HG03159 (cell line): ENCODE data around the gene APLP2.

Source experiments
- ATAC-seq: cut with Tn5 transposase; IDR thresholded peaks from one replicate; pipeline ENCODE4 v1.9.1; 2021; ENCODE audit warnings: mild to moderate bottlenecking, moderate library complexity; ENCODE audit not compliant: unreplicated experiment

Gene APLP2

DNA sequence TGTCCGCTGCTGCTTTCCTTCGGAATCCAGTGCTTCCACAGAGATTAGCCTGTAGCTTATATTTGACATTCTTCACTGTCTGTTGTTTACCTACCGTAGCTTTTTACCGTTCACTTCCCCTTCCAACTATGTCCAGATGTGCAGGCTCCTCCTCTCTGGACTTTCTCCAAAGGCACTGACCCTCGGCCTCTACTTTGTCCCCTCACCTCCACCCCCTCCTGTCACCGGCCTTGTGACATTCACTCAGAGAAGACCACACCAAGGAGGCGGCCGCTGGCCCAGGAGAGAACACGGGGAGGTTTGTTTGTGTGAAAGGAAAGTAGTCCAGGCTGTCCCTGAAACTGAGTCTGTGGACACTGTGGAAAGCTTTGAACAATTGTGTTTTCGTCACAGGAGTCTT is 74.4 kb downstream of the APLP2 start:
- no peak for ATAC-seq

DNA sequence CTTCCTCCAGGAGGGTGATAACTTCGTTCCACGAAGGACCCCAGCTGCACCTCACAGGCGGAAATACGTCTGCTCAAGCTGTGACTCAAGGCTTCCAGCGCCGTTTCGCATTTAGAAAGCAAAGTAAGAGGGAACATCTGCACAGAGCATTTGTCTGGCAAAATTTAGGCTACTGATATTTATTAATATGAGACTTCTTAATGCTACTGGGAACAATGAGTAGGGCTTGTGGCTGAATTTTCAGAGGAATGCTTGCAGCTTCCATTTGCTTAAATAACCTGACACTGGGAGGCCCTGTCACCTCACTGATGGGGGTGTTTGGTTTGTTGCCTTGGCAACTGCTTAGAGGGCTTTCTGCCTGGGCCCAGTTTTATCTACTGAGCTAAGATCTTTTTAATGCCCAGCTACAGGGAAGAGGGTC is 75.2 kb downstream of the APLP2 start:
- no peak for ATAC-seq

DNA sequence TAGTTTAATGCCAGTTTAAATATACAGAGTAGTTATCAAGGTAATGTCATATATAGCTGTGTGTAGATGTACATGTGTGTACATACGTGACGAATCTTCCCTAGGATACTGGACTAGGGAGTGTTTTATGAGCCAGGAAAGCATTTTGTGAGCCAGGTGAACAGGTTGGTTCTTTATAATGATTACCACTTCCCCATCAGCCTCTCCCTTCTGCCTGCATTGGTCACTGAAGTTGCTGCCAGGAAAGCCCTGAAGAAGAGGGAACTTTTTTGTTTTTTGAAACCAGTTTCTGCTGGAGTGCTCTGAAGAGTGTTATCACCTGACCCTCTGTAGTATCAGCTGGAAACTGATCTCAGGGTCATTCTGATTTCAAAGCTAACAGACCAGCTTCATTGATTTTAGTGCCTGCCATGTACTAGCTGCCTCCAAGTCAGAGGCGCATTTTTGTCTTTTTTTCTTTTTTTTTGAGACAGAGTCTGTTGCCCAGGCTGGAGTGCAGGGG is 75.7 kb downstream of the APLP2 start:
- ATAC-seq = no peak

DNA sequence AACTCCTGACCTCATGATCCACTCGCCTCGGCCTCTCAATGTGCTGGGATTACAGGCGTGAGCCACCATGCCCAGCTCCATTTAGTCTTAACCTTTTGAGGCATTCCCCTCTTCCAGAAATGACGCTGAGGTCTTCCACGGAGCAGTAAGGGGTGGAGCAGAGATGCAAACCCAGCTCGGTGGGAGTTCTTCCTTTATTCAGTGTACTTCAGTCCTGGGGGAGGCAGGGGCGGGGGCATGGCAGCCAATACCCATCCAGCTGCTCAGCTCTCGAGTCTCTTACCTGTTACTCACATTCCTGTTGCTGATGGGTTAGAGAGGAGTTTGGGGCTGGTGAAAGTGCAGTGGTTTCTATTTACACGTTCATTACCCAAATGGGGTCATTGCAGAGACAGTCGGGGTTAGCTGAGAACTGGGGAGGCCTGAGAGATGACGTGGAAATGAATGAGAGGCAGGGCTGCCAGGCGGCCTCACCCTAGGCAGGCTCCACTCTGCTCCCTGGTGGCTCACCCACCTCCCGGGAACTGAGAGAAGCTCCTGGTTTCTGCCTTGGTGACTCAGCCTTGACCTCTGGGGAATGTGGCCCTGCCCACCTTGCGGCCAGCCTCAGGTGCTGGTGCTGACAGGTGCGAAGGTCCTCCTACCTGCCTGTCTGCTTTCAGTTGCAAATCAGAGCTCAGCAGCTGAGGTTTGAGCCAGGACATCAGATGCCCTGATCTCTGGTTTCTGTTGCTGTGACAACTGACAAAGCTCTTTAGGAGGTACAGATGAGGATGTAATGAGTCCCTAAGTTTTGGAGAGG is 76.5 kb downstream of the APLP2 start:
- ATAC-seq = peak; percentile 26

DNA sequence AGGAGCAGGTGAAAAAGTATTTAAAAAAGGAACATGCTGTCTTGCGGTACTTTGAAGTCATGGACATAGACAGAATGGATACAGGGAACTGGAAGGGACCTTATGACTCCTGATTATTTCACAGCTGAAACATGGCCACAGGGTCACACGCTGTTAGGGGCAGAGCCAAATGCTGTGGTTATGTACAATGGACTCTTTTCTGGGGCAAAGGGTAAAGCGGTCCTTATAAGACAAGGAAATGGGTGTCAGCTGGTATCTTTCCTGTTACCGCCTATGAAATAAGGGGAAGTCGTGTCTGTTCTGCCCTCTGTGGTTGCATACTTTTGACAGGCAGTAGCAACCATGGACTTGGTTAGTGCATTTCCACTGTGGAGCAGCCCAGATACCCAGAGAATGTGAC is 77.1 kb downstream of the APLP2 start:
- ATAC-seq = peak; percentile 53

DNA sequence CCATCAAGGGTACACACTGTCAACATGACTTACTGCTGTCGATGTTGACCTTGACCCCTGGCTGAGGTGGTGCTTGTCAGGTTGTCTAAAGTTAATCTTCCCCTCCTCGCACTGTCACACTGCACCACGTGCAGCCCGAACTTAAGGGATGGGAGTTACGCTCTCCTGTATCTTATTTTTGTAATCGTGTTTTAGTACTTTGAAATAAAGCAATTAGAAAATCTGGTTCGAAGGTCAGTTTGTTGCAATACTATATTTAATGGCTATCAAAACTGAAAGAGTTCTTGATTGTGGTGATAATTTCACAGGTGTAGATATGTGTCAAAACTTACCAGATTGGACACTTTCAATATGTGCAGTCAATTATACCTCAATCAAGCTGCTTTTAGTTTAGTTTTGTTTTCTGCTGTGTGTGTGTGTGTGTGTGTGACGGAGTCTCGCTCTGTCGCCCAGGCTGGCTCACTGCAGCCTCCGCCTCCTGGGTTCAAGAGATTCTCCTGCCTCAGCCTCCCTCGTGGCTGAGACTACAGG is 79.2 kb downstream of the APLP2 start:
- no peak for ATAC-seq

DNA sequence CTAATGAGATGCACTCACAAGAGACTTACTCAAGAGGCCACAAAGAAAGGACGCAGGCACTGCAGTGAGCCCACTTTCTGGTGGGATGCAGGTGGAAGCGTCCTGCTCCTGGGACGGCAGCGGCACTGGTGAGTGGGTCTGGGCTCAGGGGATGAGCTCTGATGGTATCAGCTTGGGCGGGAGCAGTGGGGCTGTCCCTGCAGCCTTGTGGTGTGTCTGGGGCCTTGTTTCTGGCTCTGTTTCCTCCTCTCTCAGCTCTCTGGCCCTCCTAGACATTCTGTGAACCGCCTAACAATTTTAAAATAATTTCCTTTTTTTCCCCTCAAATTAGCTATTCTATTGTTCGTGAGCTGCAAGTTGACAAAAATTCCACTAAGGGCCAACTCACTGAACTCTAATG is 81.1 kb downstream of the APLP2 start:
- peak; percentile 44 for ATAC-seq

DNA sequence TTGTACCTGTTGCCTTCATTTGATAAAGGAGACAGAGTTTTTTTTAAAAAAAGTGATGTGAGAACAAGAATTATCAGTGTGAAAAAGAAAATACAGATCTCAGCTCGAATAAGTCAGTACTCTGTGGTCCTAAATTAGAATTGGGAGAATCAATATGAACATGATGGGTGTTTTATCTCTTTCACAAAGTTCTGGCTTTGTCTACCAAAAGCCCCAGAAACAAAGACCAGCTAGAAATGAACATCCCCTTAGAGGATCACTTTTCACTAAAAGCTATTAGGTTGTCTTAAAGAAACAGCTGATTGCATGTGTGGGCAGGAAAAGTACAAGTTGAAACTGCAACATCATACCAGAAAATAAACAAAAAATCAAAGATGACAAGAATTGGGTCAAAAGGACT is 81.5 kb downstream of the APLP2 start:
- no peak for ATAC-seq

DNA sequence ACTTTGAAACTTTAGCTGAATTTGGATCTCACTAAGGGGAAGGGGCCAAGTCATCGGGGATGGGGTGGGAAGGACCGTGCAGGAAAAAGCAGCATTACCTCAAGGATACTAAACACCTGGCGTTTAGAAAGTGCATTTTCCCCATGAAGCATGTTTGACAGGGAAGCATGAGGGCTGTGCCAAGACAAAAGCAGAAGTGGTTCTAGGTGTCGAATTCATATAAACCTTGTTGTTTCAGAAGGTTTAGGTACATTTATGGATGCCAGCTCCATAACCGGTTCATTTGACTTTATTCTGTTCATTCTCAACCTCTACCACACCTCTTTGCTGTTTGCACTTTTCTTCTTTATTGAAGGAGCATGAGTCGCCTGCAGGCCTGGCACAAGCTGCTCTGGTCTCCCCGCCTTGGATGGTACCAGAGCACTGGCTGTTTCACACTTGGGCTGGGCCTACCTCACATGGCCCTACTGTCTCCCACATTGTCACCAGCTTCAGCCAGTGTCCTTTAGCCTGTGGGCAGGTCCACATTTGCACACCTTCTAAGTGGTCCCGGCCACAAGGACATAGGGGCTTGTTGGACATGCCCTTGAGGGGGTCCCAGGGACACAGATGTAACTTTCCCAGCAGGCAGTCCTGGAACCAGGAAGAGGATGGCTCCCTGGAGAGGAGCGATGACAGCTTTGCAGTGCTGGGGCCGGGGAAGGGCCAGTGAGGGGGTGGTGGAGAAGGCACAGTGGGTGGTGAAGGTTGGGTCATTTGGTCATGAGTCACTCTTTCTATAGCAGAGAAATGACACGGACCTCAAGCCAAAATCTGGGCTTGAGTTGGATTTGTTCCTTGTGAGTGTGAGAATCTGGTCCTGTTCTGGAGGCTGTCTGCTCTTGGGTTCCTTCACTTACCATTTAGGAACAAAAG is 86.7 kb downstream of the APLP2 start:
- ATAC-seq = no peak

DNA sequence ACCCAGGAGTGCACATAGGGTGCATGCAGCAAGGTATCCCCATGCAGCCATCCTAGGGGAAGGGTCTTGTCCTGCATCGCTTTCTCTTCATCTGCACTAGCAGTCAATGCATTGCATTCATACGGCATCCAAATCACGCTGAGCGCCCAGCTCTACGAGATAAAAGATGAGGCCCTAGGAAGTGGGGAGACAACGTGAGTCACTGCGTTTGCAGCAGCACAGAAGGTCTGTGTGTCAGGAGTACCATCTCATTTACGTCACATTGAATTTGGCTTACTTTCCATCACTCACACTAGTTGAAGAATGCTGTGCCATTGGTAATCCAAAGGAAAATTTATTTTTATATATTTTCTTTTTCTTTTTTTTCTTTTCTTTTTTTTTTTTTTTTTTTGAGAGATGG is 87.4 kb downstream of the APLP2 start:
- ATAC-seq = no peak

DNA sequence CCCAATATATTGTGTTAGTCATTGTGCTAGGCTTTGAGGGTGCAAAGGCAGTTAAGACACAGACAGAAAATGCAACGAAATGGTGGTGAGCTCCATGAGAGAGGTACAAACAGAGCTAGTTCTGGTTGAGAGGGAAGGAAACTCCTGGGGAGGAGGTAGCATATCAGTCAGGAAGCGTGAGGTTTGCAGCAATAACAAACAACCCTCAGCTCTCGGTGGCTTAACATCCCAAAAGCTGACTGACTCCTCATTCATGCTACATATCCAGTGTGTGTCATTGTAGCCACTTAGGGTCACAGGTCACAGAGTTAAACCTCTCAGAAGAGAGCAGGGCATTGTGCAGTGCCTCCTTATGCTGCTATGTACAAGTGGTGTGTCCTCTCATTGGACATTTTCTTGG is 88.1 kb downstream of the APLP2 start:
- no peak for ATAC-seq

DNA sequence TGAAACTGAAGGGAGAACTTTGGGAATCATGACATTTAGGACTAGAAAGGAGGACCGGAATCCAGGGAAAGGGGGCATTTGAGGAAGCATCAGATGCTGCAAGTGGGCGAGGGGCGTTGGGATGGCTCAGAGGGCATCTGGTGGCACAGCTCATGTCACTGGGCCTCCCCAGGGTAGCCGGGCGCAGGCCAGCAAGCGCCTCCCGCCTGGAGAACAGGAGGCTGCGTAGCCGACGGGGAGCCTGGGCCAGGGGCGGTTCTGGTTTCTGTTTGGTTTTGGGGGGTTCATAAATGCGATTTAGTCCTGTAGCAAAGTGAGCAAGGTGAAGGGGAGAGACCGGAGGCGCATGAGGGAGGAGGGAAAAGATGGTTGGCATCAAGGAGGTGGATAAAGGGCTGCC is 89.4 kb downstream of the APLP2 start:
- no peak for ATAC-seq

DNA sequence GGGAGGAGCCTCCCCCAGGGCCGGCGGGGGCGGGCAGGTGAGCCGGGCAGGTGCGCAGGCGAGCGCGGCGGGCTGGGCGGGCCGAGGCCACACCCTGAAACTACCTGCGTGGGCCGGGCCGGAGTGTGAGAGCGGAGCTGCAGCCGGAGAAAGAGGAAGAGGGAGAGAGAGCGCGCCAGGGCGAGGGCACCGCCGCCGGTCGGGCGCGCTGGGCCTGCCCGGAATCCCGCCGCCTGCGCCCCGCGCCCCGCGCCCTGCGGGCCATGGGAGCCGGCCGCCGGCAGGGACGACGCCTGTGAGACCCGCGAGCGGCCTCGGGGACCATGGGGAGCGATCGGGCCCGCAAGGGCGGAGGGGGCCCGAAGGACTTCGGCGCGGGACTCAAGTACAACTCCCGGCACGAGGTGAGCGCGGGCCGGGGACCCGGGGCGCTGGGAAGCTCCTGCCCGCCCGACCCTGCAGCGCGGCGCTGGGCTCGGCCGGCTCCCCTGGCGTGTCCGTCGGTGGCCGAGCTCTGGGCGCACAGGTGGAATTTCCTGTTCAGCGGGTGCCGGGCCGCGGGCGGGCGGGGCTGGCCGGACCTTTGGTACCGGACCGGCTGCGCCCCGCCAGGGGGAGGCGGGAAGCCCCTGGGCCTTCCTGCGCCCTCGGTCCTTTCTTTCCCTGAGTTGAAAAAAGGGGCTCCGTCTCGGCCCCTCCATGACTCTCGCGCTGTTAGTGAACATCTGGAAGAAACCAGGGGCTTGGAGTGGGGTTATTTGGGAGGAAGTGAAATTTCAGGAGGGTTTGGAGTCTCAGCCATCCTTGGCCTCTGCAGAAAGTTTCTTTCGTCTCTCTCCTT is 90.2 kb downstream of the APLP2 start, which contains the start of gene ST14:
Gene ST14, plus strand, starts transcription at position 126 of the 841 bp plus-strand sequence. Its CDS starts 198 bp downstream, at position 324.
- no peak for ATAC-seq

DNA sequence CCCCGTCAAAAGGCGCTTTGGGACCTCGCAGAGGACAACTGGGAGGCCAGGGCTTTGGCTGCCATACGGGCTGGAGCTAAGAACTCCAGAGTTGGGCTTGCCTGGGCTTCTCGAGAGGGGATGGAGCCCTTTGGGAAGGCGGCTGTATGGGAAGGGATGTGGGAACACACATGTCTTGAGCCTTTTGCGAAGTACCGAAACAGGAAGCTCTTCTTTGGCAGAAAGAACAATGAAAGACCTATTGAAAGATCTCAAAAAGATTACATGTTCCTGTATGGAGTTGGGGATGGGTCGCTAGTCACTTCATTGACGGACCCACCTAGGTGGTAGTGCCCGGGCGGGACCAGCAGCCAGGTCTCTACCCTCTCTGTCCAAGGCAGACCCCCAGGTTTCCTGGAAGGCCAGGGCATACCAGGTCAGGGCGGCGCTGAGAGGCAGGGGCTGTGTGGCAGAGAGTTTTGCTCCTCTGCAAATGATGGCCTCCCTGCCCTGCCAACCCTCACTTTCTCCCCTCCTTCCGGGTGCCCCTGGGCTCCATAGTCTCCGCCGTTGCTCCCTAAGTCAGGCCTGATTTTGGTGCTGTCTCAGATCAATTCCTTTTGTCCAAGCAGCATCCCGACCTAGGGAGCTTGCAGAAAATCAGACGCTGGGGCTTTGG is 90.9 kb downstream of the APLP2 start:
- ATAC-seq = no peak

DNA sequence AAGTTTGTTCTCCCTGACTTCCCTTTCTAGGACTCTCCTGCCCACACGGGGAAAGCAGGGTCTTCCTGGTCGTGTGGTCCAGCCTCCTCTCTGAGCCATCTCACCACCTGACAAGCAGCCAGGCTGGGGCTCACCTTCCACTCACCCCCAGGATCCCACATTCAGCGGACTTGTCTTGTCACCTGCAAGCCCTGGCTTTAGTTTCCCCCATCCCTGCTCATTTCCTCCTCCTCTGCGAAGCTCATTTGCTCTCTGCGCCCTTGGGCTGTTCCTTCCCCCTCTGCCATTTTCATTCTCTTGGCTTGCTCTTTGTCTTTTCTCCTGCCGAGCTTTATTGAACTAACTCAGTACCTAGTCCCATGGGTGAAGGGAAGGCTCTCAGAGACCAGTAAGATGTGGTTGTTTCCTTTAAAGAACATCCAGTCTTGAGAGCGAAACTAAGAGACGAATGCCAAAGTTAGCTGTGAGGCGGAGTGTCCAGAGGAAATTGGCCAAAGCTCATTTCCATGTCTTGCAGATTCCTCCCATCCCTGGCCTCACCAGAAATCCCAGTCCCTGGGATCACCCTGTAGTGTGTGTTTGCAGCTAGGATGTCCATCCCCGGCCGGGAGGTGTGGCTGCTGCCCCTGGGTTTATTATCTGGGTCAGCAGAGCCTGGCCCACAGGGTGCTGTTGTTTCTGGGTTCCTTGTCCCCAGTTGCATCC is 91.9 kb downstream of the APLP2 start:
- ATAC-seq = no peak

DNA sequence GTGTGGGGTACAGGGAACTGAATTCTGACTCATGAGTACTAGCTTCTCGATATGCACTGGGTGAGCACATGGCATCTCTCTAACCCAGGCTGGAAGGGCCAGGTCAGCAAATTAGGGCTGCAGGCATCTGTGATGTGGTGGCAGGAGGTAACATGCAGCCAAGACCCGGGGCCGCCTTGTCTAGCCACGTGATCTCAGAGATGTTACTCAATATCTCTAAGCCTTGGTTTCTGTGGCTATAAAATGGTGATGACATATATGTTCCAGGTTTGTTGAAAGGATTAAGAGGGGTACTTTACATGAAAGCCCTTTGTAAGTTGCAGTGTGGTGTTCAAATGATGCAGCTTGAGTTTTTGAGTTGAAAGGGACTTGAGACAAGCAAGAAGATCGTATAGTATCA is 93.0 kb downstream of the APLP2 start:
- ATAC-seq = no peak

DNA sequence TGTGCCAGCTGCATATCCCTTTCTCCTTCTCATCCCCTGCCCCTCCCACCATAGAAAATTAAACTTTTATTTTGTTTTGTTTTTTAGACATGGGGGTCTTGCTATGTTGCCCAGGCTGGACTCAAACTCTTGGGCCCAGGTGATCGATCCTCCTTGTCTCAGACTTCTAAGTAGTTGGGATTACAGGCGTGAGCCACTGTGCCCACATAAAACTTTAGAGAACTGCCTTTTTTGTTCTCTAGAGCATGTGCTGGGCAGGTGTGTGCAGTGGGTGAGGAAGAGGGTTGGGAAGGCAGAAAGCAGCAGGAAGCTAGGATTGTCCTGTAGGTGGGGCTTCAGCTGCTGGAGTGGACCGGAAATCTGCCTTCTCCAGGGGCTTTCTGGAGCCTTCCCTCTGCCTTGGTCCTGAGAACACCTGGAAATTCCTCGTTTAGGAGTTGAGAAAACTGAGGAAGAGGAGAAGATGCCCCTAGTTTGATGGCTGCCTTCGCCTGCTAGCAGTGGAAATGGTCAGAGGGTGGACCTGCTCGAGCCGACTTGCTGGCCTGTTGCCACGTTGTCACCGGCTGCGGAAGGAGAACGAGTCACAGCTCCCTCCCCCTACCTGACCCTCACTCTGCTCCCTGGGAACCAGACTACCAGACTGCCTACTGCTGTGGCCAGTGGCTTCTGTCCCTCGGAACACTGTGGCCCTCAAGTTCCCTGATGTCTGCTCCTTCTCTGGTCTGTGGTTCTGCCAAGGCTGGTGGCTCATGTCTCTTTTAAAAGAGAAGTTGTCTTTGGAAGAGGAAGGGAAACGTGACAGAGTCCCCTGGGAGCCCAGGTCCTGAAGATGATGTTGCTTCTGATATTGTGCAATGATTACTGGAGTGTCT is 93.9 kb downstream of the APLP2 start:
- ATAC-seq = no peak

DNA sequence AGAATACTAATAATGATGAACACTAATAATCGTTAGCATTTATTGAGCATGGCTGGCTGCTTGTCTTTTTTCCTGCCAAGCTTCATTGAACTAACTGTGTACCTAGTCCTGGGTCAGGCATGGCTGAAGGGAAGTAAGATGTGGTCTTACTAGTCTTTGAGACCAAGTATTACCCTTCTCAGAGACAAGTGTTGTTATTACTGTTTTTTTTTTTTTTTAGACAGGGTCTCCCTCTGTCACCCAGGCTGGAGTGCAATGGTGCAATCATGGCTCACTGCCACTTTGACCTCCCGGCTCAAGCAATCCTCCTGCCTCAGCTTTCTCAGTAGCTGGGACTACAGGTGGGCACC is 94.5 kb downstream of the APLP2 start:
- no peak for ATAC-seq
